Left lung (tissue), 10 donors: Measurements from ENCODE around the gene RASSF4. TPM values are rescaled to one million over a fixed set of nuclear protein-coding genes. Genes with fewer than 3 reads are reported as not detected.

Experiments used
- ATAC-seq: fragments of 200-7000 bp; cut with Tn5 transposase; one replicate; pipeline ENCODE4 v1.9.1; 2020; ENCODE audit warnings: moderate library complexity
- DNase-seq, 4 donors: peaks; one replicate each; pipeline ENCODE4 v3.0.0-alpha.2; 2013 to 2020
- H3K27ac ChIP-seq, 2 donors: fragments of 200-600 bp; sonication (generic) in 1 of 2; one replicate each; pipeline versions ENCODE4 v1.5.0 to v1.8.0; 2020 to 2021
- H3K27me3 ChIP-seq, 2 donors: fragments of 200-600 bp; sonication (generic) in 1 of 2; one replicate each; pipeline versions ENCODE4 v1.5.0 to v1.8.0; 2020 to 2021
- H3K36me3 ChIP-seq, 2 donors: fragments of 200-600 bp; sonication (generic) in 1 of 2; one replicate each; pipeline versions ENCODE4 v1.5.0 to v1.8.0; 2020 to 2021
- H3K4me1 ChIP-seq, 2 donors: fragments of 200-600 bp; one replicate each; pipeline ENCODE4 v1.8.0; 2021
- H3K4me3 ChIP-seq, 2 donors: fragments of 200-600 bp; sonication (generic) in 1 of 2; one replicate each; pipeline versions ENCODE4 v1.5.0 to v1.8.0; 2020 to 2021; ENCODE audit warnings: mild to moderate bottlenecking in 1 of 2
- H3K9me3 ChIP-seq, 2 donors: fragments of 200-600 bp; sonication (generic) in 1 of 2; one replicate each; pipeline versions ENCODE4 v1.5.0 to v1.8.0; 2020 to 2021
- CTCF ChIP-seq, 2 donors: fragments of 200-600 bp; sonication (generic) in 1 of 2; IDR thresholded peaks; one replicate each; pipeline versions ENCODE4 v1.5.0 to v1.8.0; 2021; ENCODE audit warnings: antibody characterized with exemption in 2 of 2
- intact Hi-C, 2 donors: fragments of 100-400 bp; cut with DNase I; formaldehyde crosslinking; loops; one replicate each; pipeline versions ENCODE4 v1.11.2 to v1.14.2; 2022
- polyA plus RNA-seq, 6 donors: library from polyadenylated mRNA; unstranded; fragments of 120-200 nt; gene quantifications; one replicate each; pipeline ENCODE4 v1.2.1, GENCODE V29; 2013; ENCODE audit not compliant: insufficient read length in 6 of 6
- total RNA-seq, 2 donors: library from RNA; stranded (reverse); fragmentation: NEBNext Ultra II Directional; extraction: Animal tissue kit (Norgen Biotek cat#: 25700); gene quantifications; one replicate each; pipeline ENCODE4 v1.2.1, GENCODE V29; 2021
- donor health status: DM: no; HTN: yes; CAD: no.
- donor health status: DM: no; HTN: no; CAD: no.

RASSF4 gene
- total and polyA plus RNA-seq, 8 donors, result 17.1 to 54.7 (median 20.7) TPM

GRCh38 chr10:44994752-44995530 lies 35.3 kb downstream of the RASSF4 start:
- peaks cover 0 to 43% of the 10 kb centered on the region in 2 donors for H3K36me3 ChIP-seq
- DNase-seq, result no peak
- no peaks in the 10 kb centered on the region for H3K9me3 ChIP-seq
- H3K4me1 ChIP-seq, result peaks cover 3 to 60% of the 10 kb centered on the region in 2 donors
- intact Hi-C loops, result no loop called here
- no peak for ATAC-seq
- no peaks in the 10 kb centered on the region for H3K27me3 ChIP-seq
- H3K4me3 ChIP-seq, result no peak overlapping the region
- H3K27ac ChIP-seq, result peak overlapping the region; percentile 73 to 79
- TF ChIP-seq CTCF (IDR thresholded peaks at IDR 0.05), result no peak

DNA sequence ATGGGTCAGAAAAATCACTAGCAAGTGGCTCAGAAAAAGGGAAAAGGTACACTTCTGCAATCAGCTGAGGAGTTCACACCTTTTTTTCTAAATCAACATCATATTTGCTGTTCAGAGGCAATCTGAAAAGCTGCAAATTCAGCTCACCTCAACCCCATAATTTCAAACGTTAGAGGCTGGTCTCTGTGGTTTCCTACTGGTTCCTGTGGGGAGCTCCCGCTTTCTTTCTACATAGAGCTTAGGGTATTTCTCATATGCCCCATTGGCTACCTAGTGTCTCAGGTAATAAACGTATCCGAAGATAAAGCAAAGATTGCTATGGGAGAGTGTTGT lies 35.9 kb downstream of the RASSF4 start:
- H3K27me3 ChIP-seq, result no peaks in the 10 kb centered on the region
- H3K36me3 ChIP-seq, result peaks cover 0 to 37% of the 10 kb centered on the region in 2 donors
- no peak overlapping the region for H3K4me3 ChIP-seq
- no peak for ATAC-seq
- peaks cover 9 to 65% of the 10 kb centered on the region in 2 donors for H3K4me1 ChIP-seq
- DNase-seq, result no peak
- intact Hi-C loops, result no loop called here
- peak overlapping the region; percentile 73 to 79 for H3K27ac ChIP-seq
- TF ChIP-seq CTCF (IDR thresholded peaks at IDR 0.05), result no peak
- H3K9me3 ChIP-seq, result no peaks in the 10 kb centered on the region

- H3K9me3 ChIP-seq, result no peaks in the 10 kb centered on the region
- ATAC-seq (peak; percentile 13), DNase-seq (no peak)
- H3K27me3 ChIP-seq, result no peaks in the 10 kb centered on the region
- intact Hi-C loops, result no loop called here
- peak overlapping the region; percentile 73 to 79 for H3K27ac ChIP-seq
- H3K4me3 ChIP-seq, result no peak overlapping the region
- H3K4me1 ChIP-seq, result peaks cover 9 to 62% of the 10 kb centered on the region in 2 donors
- H3K36me3 ChIP-seq, result peaks cover 0 to 31% of the 10 kb centered on the region in 2 donors
- TF ChIP-seq CTCF (IDR thresholded peaks at IDR 0.05), result no peak
Observed at GRCh38 chr10:44995914-44996669, 36.5 kb downstream of the RASSF4 start.

DNA sequence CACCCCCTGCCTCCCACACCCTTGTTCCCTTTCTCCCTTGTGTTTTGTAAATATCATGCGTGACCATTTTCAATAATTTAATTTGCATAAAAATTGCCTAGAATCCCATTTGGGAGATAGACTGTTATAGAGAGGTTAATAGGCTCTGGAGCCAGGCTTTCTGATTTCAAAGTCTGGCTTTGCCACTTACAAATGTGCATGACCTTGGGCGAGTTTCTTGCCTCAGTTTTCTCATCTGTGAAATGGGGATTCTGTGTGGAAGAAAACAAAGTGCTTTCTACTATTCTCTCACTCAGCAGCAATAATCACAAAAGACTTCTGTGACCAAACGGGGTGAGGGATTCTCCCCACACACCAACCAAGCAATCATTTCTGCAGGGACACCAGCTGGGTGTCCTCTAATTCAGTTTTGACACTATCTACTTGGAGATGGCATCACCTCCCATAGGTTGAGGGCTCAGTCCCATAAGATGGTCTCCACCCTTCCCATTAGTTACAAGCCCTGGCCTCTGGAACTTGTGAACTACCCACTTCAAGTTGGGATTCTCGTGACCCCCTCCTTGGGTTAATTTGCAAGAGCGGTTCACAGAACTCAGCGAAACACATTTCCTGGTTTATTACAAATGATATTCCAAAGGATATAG lies 37.6 kb downstream of the RASSF4 start:
- Histone ChIP-seq H3K36me3 (peaks cover 0 to 20% of the 10 kb centered on the region in 2 donors), H3K4me1 (peaks cover 9 to 70% of the 10 kb centered on the region in 2 donors), H3K27ac (peak overlapping the region; percentile 73 to 79), H3K27me3 (no peaks in the 10 kb centered on the region), H3K4me3 (no peak overlapping the region), H3K9me3 (no peaks in the 10 kb centered on the region)
- intact Hi-C loops, result no loop called here
- no peak for TF ChIP-seq CTCF (IDR thresholded peaks at IDR 0.05)
- DNase-seq (no peak), ATAC-seq (no peak)

DNA sequence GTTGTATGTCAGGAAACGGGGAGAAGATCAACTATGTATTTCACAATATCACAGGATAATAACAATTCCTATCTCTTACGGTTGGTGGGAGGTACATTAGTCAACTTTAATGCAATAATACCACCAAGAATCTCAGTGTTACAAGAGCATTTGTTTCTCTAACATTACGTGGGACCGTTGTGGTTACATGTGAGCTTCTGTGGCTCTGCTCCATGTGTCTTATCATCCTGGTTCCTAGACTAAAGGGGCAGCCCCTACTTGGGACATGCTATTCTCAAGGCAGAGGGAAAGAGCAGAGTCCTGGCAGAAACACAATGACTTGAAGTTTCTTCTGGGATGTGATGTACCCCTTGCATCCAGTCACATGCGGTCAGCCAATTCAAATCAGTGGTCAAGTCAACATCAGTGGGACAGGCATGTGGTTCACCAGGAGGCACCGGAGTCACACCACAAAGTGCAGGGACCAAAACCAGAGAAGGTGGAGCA lies 38.6 kb downstream of the RASSF4 start:
- Histone ChIP-seq H3K4me3 (no peak overlapping the region), H3K27me3 (no peaks in the 10 kb centered on the region), H3K9me3 (no peaks in the 10 kb centered on the region), H3K4me1 (peaks cover 13 to 75% of the 10 kb centered on the region in 2 donors), H3K27ac (no peak overlapping the region), H3K36me3 (peaks cover 0 to 10% of the 10 kb centered on the region in 2 donors)
- no peak for TF ChIP-seq CTCF (IDR thresholded peaks at IDR 0.05)
- intact Hi-C loops, result no loop called here
- DNase-seq (no peak), ATAC-seq (no peak)
